DND-41 (cell line): ENCODE data around the gene FRA10AC1.

Source experiments
- ATAC-seq: fragments of 200-7000 bp; cut with Tn5 transposase; 3 replicates; pipeline ENCODE4 v1.9.1; 2021; ENCODE audit warnings: low read depth; ENCODE audit not compliant: insufficient read depth
- DNase-seq: peaks from one replicate; pipeline ENCODE4 v3.0.0-alpha.2; 2020
- H2AFZ ChIP-seq: 2 replicates; pipeline ENCODE4 v1.6.0; 2012; ENCODE audit warnings: low read depth, low read length
- H3K27ac ChIP-seq: 2 replicates; pipeline ENCODE4 v1.5.1; 2012; ENCODE audit warnings: low read length, inconsistent platforms
- H3K27me3 ChIP-seq: fragments of 200-600 bp; sonication (generic); 2 replicates; pipeline ENCODE4 v1.6.0; 2012; ENCODE audit warnings: low read length, mild to moderate bottlenecking, inconsistent platforms; ENCODE audit not compliant: insufficient read depth, poor library complexity
- H3K36me3 ChIP-seq: 2 replicates; pipeline ENCODE4 v1.5.1; 2012; ENCODE audit warnings: low read length, inconsistent platforms; ENCODE audit not compliant: insufficient read depth
- H3K4me1 ChIP-seq: 2 replicates; pipeline ENCODE4 v1.5.1; 2012; ENCODE audit warnings: mild to moderate bottlenecking, low read length; ENCODE audit not compliant: insufficient read depth
- H3K4me2 ChIP-seq: 2 replicates; pipeline ENCODE4 v1.6.0; 2012; ENCODE audit warnings: mild to moderate bottlenecking, moderate library complexity, low read length, inconsistent platforms; ENCODE audit not compliant: insufficient read depth
- H3K4me3 ChIP-seq, 2 experiments: fragments of 200-600 bp in 1 of 2; shearing (Covaris generic) in 1 of 2; 2 replicates each; pipeline ENCODE4 v1.5.1; 2012 to 2016; ENCODE audit warnings: inconsistent platforms in 2 of 2, low read length in 2 of 2, mild to moderate bottlenecking in 2 of 2, low read depth in 1 of 2, moderate library complexity in 1 of 2
- H3K79me2 ChIP-seq: 2 replicates; pipeline ENCODE4 v1.6.0; 2012; ENCODE audit warnings: low read length, inconsistent platforms; ENCODE audit not compliant: insufficient read depth
- H3K9ac ChIP-seq: 2 replicates; pipeline ENCODE4 v1.6.0; 2012; ENCODE audit warnings: low read depth, mild to moderate bottlenecking, inconsistent platforms, low read length, moderate library complexity
- H3K9me3 ChIP-seq: 2 replicates; pipeline ENCODE4 v1.5.1; 2012; ENCODE audit warnings: low read length, moderate library complexity, mild to moderate bottlenecking, inconsistent platforms; ENCODE audit not compliant: insufficient read depth, severe bottlenecking
- H4K20me1 ChIP-seq: 2 replicates; pipeline ENCODE4 v1.6.0; 2012; ENCODE audit warnings: low read length; ENCODE audit not compliant: insufficient read depth
- EZH2 ChIP-seq: IDR thresholded peaks from 3 replicates; pipeline ENCODE4 v1.6.1; 2012; ENCODE audit warnings: borderline replicate concordance, low read depth, mild to moderate bottlenecking, moderate library complexity, low read length, inconsistent platforms; ENCODE audit not compliant: severe bottlenecking
- TF ChIP-seq, protein P1 (sequence below): IDR thresholded peaks from 2 replicates; pipeline ENCODE4 v1.5.1; 2012; ENCODE audit warnings: borderline replicate concordance, low read length, moderate library complexity, mild to moderate bottlenecking; ENCODE audit not compliant: poor library complexity, severe bottlenecking; ENCODE audit errors: extremely low read depth

The FRA10AC1 gene

DNA sequence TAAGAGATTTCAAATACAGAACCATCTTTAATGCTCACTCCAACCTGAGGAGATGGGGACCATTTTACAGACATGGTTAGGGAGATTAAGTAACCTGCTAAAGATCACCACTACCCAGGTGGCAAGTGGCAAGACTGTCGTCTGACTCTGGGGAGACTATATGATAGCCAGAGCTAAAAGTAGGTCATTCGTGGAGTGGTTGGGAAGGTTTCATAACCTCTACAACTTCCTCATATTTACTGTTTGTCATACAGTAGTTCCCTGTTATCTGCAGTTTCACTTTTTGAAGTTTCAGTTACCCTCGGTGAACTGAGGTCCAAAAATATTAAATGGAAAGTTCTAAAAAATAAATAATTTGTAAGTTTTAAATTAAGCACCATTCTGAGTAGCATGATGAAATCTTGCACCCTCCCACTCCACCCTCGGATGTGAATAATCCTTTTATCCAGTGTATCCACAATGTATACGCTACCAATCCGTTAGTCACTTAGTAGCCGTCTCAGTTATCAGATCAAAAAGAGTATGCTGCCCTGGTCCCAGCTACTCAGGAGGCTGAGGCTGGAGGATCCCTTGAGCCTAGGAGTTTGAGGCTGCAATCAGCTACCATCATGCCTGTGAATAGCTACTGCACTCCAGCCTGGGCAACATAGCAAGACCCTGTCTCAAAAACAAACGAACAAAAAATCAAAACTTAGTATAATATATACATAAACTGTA is 40.4 kb upstream of the FRA10AC1 start:
- DNase-seq (no peak), ATAC-seq (no peak)
- H3K4me3 ChIP-seq: no peak overlapping the region
- no peak overlapping the region for H3K27ac ChIP-seq
- no peak for TF ChIP-seq EZH2
- TF ChIP-seq, protein P1, sequence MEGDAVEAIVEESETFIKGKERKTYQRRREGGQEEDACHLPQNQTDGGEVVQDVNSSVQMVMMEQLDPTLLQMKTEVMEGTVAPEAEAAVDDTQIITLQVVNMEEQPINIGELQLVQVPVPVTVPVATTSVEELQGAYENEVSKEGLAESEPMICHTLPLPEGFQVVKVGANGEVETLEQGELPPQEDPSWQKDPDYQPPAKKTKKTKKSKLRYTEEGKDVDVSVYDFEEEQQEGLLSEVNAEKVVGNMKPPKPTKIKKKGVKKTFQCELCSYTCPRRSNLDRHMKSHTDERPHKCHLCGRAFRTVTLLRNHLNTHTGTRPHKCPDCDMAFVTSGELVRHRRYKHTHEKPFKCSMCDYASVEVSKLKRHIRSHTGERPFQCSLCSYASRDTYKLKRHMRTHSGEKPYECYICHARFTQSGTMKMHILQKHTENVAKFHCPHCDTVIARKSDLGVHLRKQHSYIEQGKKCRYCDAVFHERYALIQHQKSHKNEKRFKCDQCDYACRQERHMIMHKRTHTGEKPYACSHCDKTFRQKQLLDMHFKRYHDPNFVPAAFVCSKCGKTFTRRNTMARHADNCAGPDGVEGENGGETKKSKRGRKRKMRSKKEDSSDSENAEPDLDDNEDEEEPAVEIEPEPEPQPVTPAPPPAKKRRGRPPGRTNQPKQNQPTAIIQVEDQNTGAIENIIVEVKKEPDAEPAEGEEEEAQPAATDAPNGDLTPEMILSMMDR: no peak
- no peaks in the 10 kb centered on the region for H4K20me1 ChIP-seq
- no peak overlapping the region for H3K4me2 ChIP-seq
- no peaks in the 10 kb centered on the region for H3K36me3 ChIP-seq
- H3K9me3 ChIP-seq: no peaks in the 10 kb centered on the region
- no peaks in the 10 kb centered on the region for H3K27me3 ChIP-seq
- H3K9ac ChIP-seq: no peak overlapping the region
- no peak overlapping the region for H2AFZ ChIP-seq
- H3K79me2 ChIP-seq: no peaks in the 10 kb centered on the region
- H3K4me1 ChIP-seq: no peaks in the 10 kb centered on the region

DNA sequence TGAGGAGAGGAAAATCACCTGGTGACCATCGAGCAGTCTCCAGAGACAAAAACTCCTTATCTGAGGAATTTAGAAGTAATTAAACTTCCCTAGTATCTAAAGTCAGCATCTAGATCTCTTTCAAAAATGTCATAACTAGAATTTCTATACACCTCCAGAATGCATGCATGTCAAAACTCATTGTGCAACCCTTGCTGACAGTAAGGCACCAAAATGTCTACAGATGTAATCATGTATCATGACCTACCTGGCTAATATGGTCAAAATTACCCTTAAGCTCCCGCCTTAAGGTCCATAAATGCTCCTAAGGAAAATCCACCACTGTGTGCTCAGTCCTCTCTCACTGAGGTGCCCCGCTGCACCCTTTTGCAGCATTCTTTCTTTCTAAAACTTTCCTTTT is 39.0 kb upstream of the FRA10AC1 start:
- Histone ChIP-seq H3K27me3 (no peaks in the 10 kb centered on the region), H3K4me3 (no peak overlapping the region), H3K79me2 (no peaks in the 10 kb centered on the region), H4K20me1 (no peaks in the 10 kb centered on the region), H3K4me2 (no peak overlapping the region), H3K27ac (no peak overlapping the region), H2AFZ (no peak overlapping the region), H3K9me3 (no peaks in the 10 kb centered on the region), H3K36me3 (no peaks in the 10 kb centered on the region), H3K9ac (no peak overlapping the region), H3K4me1 (no peaks in the 10 kb centered on the region)
- DNase-seq (no peak), ATAC-seq (no peak)
- TF ChIP-seq, protein P1: no peak
- no peak for TF ChIP-seq EZH2

DNA sequence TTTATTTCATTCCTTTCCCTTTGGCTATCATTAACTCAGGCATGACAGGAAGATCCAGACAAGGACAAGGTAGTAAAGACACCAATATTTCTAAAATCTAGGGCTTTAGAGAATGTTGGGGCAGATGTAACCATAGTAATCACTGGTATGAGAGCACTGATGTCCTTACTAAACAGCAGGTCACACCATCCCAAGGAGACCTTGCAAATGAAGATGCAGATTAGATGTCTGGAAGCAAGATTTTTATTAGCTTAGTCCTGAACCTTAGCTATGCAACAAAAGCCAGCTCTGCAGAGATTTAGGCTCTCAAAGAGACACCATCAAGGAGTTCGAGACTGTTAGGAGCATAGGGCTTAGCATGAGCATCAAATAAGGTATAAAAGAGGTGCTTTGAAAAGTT is 23.6 kb upstream of the FRA10AC1 start:
- Histone ChIP-seq H3K27ac (no peak overlapping the region), H4K20me1 (no peaks in the 10 kb centered on the region), H2AFZ (no peak overlapping the region), H3K79me2 (no peaks in the 10 kb centered on the region), H3K4me3 (no peak overlapping the region), H3K4me1 (no peaks in the 10 kb centered on the region), H3K4me2 (no peak overlapping the region), H3K36me3 (no peaks in the 10 kb centered on the region), H3K9ac (no peak overlapping the region), H3K27me3 (no peaks in the 10 kb centered on the region), H3K9me3 (no peaks in the 10 kb centered on the region)
- DNase-seq (no peak), ATAC-seq (no peak)
- no peak for TF ChIP-seq EZH2
- TF ChIP-seq, protein P1: no peak

DNA sequence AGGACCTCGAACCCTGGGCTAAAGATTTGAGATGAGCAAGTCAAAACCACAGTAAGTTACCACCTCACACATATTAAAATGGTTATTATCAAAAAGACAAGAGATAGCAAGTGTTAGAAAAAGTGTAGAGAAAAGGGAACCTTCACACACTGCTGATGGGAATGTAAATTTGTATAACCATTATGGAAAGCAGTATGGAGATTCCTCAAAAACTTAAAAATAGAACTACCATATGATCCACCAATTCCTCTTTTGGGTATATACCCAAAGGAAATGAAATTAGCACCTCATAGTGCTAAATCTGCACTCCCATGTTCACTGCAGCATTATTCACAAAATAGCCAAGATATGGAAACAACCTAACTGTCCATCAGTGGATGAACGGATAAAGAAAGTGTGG is 20.8 kb upstream of the FRA10AC1 start:
- Histone ChIP-seq H3K4me3 (no peak overlapping the region), H3K36me3 (no peaks in the 10 kb centered on the region), H3K27ac (no peak overlapping the region), H3K4me2 (no peak overlapping the region), H3K4me1 (no peaks in the 10 kb centered on the region), H3K27me3 (no peaks in the 10 kb centered on the region), H3K79me2 (no peaks in the 10 kb centered on the region), H3K9ac (no peak overlapping the region), H4K20me1 (no peaks in the 10 kb centered on the region), H3K9me3 (no peaks in the 10 kb centered on the region), H2AFZ (no peak overlapping the region)
- TF ChIP-seq, protein P1: no peak
- no peak for TF ChIP-seq EZH2
- DNase-seq: no peak
- no peak for ATAC-seq
